NOMO-1 treated with dmso at 0.1 percent for 144 hours (cell line): ENCODE data around the gene MYRF.

Source experiments
- DNase-seq: peaks from one replicate; lab custom pipeline; 2025; ENCODE audit not compliant: unreplicated experiment; lab: John Stamatoyannopoulos, UW

MYRF gene

DNA sequence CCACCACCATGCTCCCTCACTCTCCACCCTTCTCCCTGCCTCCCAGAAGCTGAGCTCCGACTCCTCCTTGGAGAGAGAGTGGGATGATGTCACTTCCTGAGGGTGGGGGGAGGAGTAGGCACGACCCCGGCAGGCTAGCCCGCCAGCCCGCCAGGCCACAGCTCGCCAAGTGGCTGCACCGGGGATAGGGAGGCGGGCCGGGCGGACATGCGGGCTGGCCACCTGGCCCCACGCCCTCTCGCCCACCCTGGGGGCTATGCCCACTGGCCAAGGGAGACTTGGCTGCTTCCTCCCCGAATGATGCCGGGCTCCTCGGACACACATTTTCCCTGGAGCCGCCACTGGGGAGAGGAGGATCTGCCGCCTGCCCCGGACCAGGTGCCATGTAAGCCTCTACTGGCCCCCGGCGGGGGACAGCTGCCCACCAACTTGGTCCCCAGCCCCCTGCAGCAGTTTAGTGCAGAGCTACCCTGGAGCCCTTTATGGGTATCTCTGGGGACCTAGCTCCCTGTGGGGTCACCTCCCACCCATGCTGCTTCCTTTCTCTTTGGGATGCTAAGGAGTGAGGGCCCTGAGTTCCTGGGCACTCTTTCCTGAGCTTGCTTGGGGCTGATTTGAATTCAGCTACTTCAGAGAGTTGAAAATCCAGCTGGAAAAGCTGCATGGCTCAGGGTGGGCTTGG is 33.7 kb upstream of the MYRF start:
- DNase-seq: no peak

- no peak for DNase-seq
These were observed 32.5 kb upstream of the MYRF start for GRCh38 chr11:61719978-61720377.

DNA sequence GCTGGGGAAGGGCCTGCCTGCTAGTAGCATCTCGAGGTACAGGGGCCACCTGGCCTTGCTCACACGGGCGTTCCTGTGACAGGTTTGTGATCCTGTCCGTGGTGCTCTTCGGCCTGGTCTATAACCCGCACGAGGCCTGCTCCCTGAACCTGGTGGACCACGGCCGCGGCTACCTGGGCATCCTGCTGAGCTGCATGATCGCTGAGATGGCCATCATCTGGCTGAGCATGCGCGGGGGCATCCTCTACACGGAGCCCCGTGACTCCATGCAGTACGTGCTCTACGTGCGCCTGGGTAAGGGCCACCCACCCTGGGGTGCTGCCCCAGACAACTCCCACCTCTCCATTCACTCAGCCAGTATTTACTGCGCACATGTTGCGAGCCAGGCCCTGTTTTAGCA is 31.8 kb upstream of the MYRF start:
- no peak for DNase-seq

DNA sequence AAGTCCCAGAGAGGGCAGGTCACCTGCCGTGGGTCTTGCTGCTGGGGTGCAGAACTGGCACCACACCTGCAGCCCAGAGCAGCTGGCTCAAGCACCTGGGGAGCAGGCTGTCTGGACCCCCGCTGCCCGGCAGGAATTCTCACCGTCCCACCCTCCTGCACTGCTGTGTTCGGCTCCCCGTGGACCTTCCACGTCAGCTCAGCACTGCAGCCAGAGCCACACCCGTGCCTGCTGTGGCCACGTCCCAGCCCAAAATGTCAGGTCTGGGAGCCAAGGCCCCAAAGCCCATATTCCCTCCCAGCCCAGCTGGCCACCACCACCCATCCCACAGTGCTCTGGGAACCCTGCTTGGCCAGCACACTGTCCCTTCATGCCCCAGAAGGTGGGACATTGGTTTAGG is 28.0 kb upstream of the MYRF start:
- DNase-seq: no peak

DNA sequence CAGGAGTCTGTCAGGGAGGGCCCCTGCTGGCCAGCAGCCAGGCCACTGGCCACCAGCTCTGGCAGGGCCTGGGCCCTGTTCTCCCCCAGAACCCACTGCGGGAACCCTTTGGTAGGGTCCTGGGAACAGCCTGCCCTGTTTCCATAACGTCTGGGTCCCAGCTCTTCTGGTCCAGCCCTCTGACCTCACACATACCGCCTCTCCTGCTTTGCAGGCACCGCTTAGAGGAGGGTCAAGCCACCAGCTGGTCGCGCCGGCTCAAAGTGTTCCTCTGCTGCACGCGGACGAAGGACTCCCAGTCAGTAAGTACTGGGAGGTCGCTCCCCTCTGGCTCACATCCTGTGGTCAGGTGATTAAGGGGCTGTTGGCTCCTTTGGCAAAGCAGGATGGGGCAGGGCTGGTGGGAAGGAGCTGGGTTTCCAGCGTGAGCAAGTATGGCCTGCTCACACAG is 26.6 kb upstream of the MYRF start:
- DNase-seq: no peak

DNA sequence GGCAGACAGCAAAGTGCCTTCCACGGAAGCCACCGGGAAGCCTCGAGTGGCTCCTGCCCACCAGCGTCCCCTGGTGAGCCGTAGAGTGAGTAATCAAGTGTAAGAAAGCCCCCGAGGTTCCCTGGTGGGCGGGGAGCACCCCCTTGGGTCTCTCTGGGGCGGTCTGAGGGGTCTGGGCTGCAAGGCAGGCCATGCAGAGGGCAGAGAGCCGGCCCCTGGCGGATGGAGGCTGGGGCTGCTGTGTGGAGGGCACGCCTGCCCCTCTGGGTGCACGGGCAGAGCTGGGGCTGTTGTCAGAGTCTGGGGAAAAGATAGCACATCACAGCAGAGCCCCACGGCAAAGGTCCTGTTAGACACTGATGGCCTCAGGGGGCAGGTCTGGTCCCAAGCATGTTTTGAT is 25.7 kb upstream of the MYRF start:
- DNase-seq: no peak

DNA sequence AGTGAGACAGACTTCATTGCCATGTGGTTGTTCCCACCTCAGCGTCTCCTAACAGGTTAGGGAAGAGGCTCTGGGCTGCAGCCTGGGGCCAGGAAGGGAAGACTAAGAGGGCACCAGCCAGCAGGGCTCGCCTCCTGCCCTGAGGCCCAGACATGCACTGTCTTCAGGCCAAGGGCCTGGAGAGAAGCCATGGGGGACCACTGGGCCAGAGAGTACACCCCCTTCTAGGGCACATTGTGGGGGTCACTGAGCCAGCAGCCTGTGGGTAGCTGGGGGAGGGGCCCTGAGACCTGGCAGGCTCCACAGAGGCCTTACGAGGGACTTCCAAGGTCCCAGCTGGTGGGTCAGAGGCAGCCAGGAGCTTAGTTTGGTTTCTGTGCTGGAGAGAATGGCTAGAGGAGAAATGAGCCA is 25.0 kb upstream of the MYRF start:
- DNase-seq: no peak

DNA sequence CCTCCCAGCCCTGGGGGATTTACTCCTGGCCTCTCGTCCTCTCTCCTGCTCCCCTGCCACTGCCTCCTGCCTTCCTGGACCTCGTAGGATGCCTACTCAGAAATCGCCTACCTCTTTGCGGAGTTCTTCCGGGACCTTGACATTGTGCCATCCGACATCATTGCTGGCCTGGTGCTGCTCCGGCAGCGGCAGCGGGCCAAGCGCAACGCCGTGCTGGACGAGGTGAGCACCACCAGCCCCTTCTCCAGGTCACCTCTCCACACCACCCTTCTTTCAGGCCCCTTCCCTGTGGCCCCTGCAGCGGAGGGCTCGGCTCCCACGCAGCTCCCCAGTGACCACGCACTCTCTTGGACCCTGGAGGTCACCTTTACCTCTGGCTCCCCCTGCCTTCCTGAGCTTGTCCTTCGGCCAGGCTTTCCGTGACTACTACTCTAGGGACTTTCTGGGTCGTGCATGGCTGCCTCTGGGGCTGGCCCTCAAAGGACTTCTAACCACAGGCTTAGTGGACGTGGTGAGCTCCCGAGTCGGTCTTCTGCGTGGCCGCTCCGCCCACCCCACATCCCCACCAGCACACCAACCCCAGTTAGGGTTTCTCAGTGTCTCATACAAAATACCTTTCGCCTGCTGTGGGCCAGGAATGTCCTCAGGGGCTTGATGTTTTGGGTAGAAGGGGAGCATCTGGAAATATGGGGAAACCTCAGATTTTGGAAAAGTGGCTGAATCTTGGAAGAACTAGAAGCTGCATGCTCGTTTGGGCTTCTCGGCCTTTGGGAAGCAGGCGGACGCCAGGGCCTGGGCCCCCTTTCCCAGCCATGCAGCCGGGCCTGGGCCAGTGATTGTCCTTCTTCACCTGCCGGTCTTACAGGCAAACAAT is 24.1 kb upstream of the MYRF start:
- DNase-seq: no peak

DNA sequence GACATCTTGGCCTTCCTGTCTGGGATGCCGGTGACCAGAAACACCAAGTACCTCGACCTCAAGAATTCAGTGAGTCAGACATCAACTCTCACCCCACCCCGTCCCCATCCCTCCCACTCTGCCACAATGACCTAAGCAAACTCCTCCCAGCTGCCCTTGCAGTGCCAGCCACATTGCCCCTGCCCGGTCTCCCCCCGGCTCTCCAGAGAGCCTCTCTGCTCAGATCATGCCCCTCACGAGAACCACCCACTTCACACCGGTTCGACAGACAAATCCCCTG is 23.6 kb upstream of the MYRF start:
- no peak for DNase-seq

GRCh38 chr11:61730240-61730994 is 22.0 kb upstream of the MYRF start:
- DNase-seq: no peak

DNA sequence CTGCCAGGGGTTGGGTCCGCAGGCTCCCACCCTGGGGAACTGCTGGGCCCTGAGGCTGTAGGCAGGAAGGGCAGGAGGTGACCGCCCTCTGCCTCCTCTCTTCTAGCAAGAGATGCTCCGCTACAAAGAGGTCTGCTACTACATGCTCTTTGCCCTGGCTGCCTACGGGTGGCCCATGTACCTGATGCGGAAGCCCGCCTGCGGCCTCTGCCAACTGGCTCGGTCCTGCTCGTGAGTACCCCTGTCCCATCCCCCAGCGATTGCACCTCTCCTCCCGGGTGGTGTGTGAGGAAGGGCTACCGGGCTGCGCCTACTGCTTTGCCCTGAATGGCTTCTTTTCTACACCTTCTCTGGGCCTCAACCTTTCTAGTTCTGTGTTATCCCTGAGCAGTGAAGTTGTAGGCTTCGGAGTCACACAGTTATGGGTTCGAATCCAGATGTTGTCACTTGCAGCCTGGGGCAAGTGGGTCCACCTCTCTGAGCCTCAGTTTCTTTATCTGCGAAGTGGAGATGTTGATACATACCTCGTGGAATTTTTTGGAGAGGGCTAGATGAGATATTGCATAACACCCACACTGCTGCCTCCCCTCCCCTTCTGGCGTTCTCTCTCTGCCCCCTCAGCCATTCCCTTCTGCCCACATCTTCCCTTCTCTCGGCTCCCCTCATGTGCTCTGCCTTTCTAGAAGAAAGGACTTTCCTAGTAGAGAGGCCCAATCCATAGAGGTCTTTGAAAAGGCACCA is 21.1 kb upstream of the MYRF start:
- DNase-seq: no peak

- no peak for DNase-seq
These were observed 20.3 kb upstream of the MYRF start for GRCh38 chr11:61731952-61732675.

- no peak for DNase-seq
These were observed 19.7 kb upstream of the MYRF start for GRCh38 chr11:61732705-61733104.

GRCh38 chr11:61733120-61733978 is 19.1 kb upstream of the MYRF start:
- DNase-seq: peak; percentile 68

GRCh38 chr11:61734767-61735166 is 17.7 kb upstream of the MYRF start:
- no peak for DNase-seq

GRCh38 chr11:61735391-61735790 is 17.0 kb upstream of the MYRF start:
- no peak for DNase-seq

DNA sequence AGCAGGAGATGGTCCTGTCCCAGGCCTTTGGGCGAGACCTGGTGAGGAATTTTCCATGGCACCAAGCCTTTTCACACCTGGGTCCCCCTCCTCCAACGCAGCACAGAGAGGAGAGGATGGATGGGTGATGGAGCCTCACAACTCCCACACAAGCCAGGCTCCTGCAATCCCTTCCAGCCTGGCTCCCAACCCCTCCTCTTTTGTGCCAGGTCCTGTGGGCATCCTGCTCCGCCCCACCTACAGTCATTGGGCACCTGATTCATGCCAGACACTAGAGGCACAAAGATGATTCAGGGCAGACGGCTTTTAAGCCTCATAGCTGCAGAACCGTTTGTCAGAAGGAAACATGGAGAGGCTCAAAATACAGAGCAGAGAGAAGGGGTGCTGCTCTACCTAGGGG is 16.1 kb upstream of the MYRF start:
- DNase-seq: no peak

DNA sequence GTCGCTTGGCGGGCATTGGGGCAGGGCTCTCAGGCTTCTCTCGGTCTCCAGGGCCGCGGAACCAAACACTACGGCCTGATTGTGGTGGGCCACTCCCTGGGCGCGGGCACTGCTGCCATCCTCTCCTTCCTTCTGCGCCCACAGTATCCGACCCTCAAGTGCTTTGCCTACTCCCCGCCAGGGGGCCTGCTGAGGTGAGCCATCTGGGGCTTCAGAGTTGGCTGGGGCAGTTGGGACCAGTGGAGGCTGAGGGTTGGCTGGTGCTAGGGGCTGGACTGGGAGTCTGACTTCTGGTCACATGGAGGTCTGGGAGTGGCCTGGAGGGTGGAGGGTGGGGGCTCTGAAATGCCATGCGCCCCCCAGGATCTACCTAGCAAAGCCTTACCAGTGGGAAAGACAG is 15.3 kb upstream of the MYRF start:
- no peak for DNase-seq

DNA sequence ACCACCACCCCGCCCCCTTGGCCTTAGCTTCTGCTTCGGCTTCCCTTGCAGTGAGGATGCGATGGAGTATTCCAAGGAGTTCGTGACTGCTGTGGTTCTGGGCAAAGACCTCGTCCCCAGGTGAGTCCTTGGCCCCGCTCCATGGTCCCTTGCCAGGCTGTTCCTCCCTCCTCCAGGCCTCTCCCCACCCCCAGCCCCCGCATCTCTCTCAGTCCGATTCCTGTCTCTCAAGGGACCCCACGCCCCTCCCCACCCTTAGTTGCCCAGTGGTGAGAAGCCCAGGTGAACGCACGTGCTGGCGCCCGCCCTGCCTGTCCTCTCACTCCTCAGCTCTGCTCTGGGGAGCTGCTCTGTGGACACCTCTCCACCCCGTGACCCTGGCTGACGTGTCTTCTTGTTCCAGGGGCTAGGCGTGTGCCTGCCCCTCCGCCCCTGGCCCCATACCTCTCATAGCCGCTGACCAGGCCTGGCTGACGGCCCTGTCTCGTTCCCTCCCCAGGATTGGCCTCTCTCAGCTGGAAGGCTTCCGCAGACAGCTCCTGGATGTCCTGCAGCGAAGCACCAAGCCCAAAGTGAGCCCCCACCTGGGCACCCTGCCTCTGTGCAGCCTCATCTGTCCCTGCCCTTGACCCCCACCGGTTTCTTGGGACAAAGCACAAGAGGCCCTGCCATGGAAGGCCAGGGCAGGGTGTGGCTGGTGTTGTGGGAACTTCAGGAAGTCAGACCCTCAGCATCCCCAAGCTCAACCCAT is 14.6 kb upstream of the MYRF start:
- no peak for DNase-seq
